Measurements from ENCODE around the gene TOMM22. TPM values are rescaled to one million over a fixed set of nuclear protein-coding genes. Genes with fewer than 3 reads are reported as not detected.

The TOMM22 gene
- total RNA-seq, 1 experiment from 2014 or later: 71.5 TPM

GRCh38 chr22:38675833-38676232, 5.9 kb upstream of the TOMM22 start:
- no TSS peak for BruUV-seq (replicated peaks)
- CTCF ChIA-PET: no interaction called here

GRCh38 chr22:38684895-38685294, 3.1 kb downstream of the TOMM22 start:
- ChIA-PET CTCF (interaction anchor here (4.6 kb wide), 1 partner anchor 13 kb away, joined by 40 read pairs; the partner anchor contains the start of gene JOSD1), POLR2A (interaction anchor here (4.2 to 6.0 kb wide), 2 partner anchors 12 to 21 kb away, joined by 85 to 223 read pairs; partner anchors contain the start of genes GTPBP1 and JOSD1)
- Mint-ChIP-seq H3K36me3 (ENCODE audit: insufficient read depth, unreplicated experiment) (peaks cover 77% of the 10 kb centered on the region), H3K27ac (ENCODE audit: low read depth, unreplicated experiment) (no peak overlapping the region), H3K9me3 (ENCODE audit: unreplicated experiment) (no peaks in the 10 kb centered on the region), H3K27me3 (ENCODE audit: insufficient read depth, unreplicated experiment) (no peaks in the 10 kb centered on the region), H3K4me3 (ENCODE audit: unreplicated experiment) (no peak overlapping the region), H3K4me1 (ENCODE audit: insufficient read depth, unreplicated experiment) (peaks cover 5% of the 10 kb centered on the region)
- DNase-seq (ENCODE audit: unreplicated experiment): no peak
- TF ChIP-seq, protein P1, sequence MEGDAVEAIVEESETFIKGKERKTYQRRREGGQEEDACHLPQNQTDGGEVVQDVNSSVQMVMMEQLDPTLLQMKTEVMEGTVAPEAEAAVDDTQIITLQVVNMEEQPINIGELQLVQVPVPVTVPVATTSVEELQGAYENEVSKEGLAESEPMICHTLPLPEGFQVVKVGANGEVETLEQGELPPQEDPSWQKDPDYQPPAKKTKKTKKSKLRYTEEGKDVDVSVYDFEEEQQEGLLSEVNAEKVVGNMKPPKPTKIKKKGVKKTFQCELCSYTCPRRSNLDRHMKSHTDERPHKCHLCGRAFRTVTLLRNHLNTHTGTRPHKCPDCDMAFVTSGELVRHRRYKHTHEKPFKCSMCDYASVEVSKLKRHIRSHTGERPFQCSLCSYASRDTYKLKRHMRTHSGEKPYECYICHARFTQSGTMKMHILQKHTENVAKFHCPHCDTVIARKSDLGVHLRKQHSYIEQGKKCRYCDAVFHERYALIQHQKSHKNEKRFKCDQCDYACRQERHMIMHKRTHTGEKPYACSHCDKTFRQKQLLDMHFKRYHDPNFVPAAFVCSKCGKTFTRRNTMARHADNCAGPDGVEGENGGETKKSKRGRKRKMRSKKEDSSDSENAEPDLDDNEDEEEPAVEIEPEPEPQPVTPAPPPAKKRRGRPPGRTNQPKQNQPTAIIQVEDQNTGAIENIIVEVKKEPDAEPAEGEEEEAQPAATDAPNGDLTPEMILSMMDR (IDR thresholded peaks at IDR 0.05; ENCODE audit: unreplicated experiment): no peak
- no TSS peak for BruUV-seq (replicated peaks)
- intact Hi-C loops (cut with micrococcal nuclease): no loop called here

More at GRCh38 chr22:38675833-38676232, 5.9 kb upstream of the TOMM22 start:
- intact Hi-C loops (cut with micrococcal nuclease): no loop called here
- POLR2A ChIA-PET: interaction anchor here (0.6 to 1.4 kb wide), 2 partner anchors 24 to 563 kb away, joined by 4 read pairs; no protein-coding TSS in a partner anchor
- DNase-seq (ENCODE audit: unreplicated experiment): no peak
- H3K4me1 Mint-ChIP-seq (ENCODE audit: insufficient read depth, unreplicated experiment): no peaks in the 10 kb centered on the region
- no peak overlapping the region for H3K4me3 Mint-ChIP-seq (ENCODE audit: unreplicated experiment)
- no peaks in the 10 kb centered on the region for H3K27me3 Mint-ChIP-seq (ENCODE audit: insufficient read depth, unreplicated experiment)
- H3K9me3 Mint-ChIP-seq (ENCODE audit: unreplicated experiment): no peaks in the 10 kb centered on the region
- TF ChIP-seq, protein P1 (IDR thresholded peaks at IDR 0.05; ENCODE audit: unreplicated experiment): no peak
- no peak overlapping the region for H3K27ac Mint-ChIP-seq (ENCODE audit: low read depth, unreplicated experiment)
- H3K36me3 Mint-ChIP-seq (ENCODE audit: insufficient read depth, unreplicated experiment): peaks cover 18% of the 10 kb centered on the region

- H3K27ac Mint-ChIP-seq (ENCODE audit: low read depth, unreplicated experiment): no peak overlapping the region
- intact Hi-C loops (cut with micrococcal nuclease): no loop called here
- DNase-seq (ENCODE audit: unreplicated experiment): no peak
- H3K27me3 Mint-ChIP-seq (ENCODE audit: insufficient read depth, unreplicated experiment): no peaks in the 10 kb centered on the region
- ChIA-PET CTCF (no interaction called here), POLR2A (interaction anchor here (6.0 kb wide), 1 partner anchor 11 kb away, joined by 223 read pairs; the partner anchor contains the start of gene JOSD1)
- no TSS peak for BruUV-seq (replicated peaks)
- no peak overlapping the region for H3K4me3 Mint-ChIP-seq (ENCODE audit: unreplicated experiment)
- no peaks in the 10 kb centered on the region for H3K9me3 Mint-ChIP-seq (ENCODE audit: unreplicated experiment)
- H3K36me3 Mint-ChIP-seq (ENCODE audit: insufficient read depth, unreplicated experiment): peaks cover 85% of the 10 kb centered on the region
- TF ChIP-seq, protein P1 (IDR thresholded peaks at IDR 0.05; ENCODE audit: unreplicated experiment): no peak
- peaks cover 5% of the 10 kb centered on the region for H3K4me1 Mint-ChIP-seq (ENCODE audit: insufficient read depth, unreplicated experiment)
Observed at GRCh38 chr22:38685761-38686160, 4.0 kb downstream of the TOMM22 start.

GRCh38 chr22:38689651-38690050, 7.9 kb downstream of the TOMM22 start:
- H3K4me1 Mint-ChIP-seq (ENCODE audit: insufficient read depth, unreplicated experiment): peaks cover 10% of the 10 kb centered on the region
- POLR2A ChIA-PET: interaction anchor here (0.7 to 1.8 kb wide), 3 partner anchors 9 to 26 kb away, joined by 4 to 9 read pairs (median 4); partner anchors contain the start of gene GTPBP1
- CTCF ChIA-PET: no interaction called here
- H3K27ac Mint-ChIP-seq (ENCODE audit: low read depth, unreplicated experiment): no peak overlapping the region
- no peaks in the 10 kb centered on the region for H3K27me3 Mint-ChIP-seq (ENCODE audit: insufficient read depth, unreplicated experiment)
- H3K9me3 Mint-ChIP-seq (ENCODE audit: unreplicated experiment): no peaks in the 10 kb centered on the region
- intact Hi-C loops (cut with micrococcal nuclease): no loop called here
- no peak for DNase-seq (ENCODE audit: unreplicated experiment)
- BruUV-seq (replicated peaks): no TSS peak
- TF ChIP-seq, protein P1 (IDR thresholded peaks at IDR 0.05; ENCODE audit: unreplicated experiment): no peak
- no peak overlapping the region for H3K4me3 Mint-ChIP-seq (ENCODE audit: unreplicated experiment)
- H3K36me3 Mint-ChIP-seq (ENCODE audit: insufficient read depth, unreplicated experiment): peaks cover 90% of the 10 kb centered on the region

Measured in MCF 10A (cell line).